ENCODE measurements around the gene ANAPC15. TPM values are rescaled to one million over a fixed set of nuclear protein-coding genes. Genes with fewer than 3 reads are reported as not detected.

ANAPC15 gene
- total and polyA plus RNA-seq, 2 of the 13 experiments (the other 11 are each of a cell fraction or from before 2014, with no cell fraction given), result 18.8 to 25.7 TPM

GRCh38 chr11:72080326-72081183, 31.9 kb downstream of the ANAPC15 start, which contains the start of the genes LRRC51 and NUMA1 (continued):
- TF ChIP-seq SNAPC5 (CRISPR knock-in tag; IDR thresholded peaks at IDR 0.05; ENCODE audit: borderline replicate concordance) (no peak), MIER2 (CRISPR knock-in tag; IDR thresholded peaks at IDR 0.05) (no peak), BCL6 (CRISPR knock-in tag; IDR thresholded peaks at IDR 0.05) (no peak), ZNF263 (CRISPR knock-in tag; IDR thresholded peaks at IDR 0.05) (no peak), MAFK (conservative IDR thresholded peaks at IDR 0.05 in 1 of 2, IDR thresholded peaks at IDR 0.05 in 1 of 2; ENCODE audit: low read length in 2 of 2) (no peak), ZNF670 (CRISPR knock-in tag; IDR thresholded peaks at IDR 0.05; ENCODE audit: borderline replicate concordance) (no peak), FOXK2 (IDR thresholded peaks at IDR 0.05) (peak; percentile 76), ZNF12 (CRISPR knock-in tag; IDR thresholded peaks at IDR 0.05) (no peak), POLR2G (IDR thresholded peaks at IDR 0.05; ENCODE audit: low read depth, low read length) (peak; percentile 82), THYN1 (CRISPR knock-in tag; IDR thresholded peaks at IDR 0.05; ENCODE audit: borderline replicate concordance, low read depth) (no peak), ZNF589 (CRISPR knock-in tag; conservative IDR thresholded peaks at IDR 0.05) (no peak), NONO (IDR thresholded peaks at IDR 0.05) (no peak), NONO (CRISPR knock-in tag; conservative IDR thresholded peaks at IDR 0.05) (0 out of 2 replicates have a peak, but pooled peaks have one; percentile 18), ZNF788 (CRISPR knock-in tag; IDR thresholded peaks at IDR 0.05; ENCODE audit: borderline replicate concordance) (no peak; the same call in 1 of the 2 replicates), PRPF4 (IDR thresholded peaks at IDR 0.05; ENCODE audit: low read depth, low read length, poor library complexity, severe bottlenecking) (no peak), ARNT2 (CRISPR knock-in tag; IDR thresholded peaks at IDR 0.05; ENCODE audit: low read depth) (peak; percentile 82), ZNF292 (CRISPR knock-in tag; IDR thresholded peaks at IDR 0.05; ENCODE audit: borderline replicate concordance, low read depth) (no peak), ZNF577 (CRISPR knock-in tag; IDR thresholded peaks at IDR 0.05; ENCODE audit: borderline replicate concordance, low read depth) (no peak), MEF2D (CRISPR knock-in tag; IDR thresholded peaks at IDR 0.05) (0 out of 2 replicates have a peak, but pooled peaks have one; percentile 39), IRF2 (CRISPR knock-in tag; IDR thresholded peaks at IDR 0.05) (peak; percentile 73; the same call in 1 of the 2 replicates), ZNF205 (CRISPR knock-in tag; IDR thresholded peaks at IDR 0.05) (no peak), ZNF280D (CRISPR knock-in tag; IDR thresholded peaks at IDR 0.05) (peak; percentile 65; the same call in 1 of the 2 replicates), ZNF460 (CRISPR knock-in tag; IDR thresholded peaks at IDR 0.05; ENCODE audit: borderline replicate concordance) (no peak), ZBTB4 (CRISPR knock-in tag; IDR thresholded peaks at IDR 0.05; ENCODE audit: borderline replicate concordance) (no peak)
